GM18951 (cell line): ENCODE data around the gene PRSS50.

ENCODE experiments used
- POLR2A ChIP-seq: IDR thresholded peaks from 4 replicates; pipeline ENCODE4 v1.6.1; 2011; ENCODE audit warnings: mild to moderate bottlenecking; ENCODE audit not compliant: insufficient read length, insufficient read depth; ENCODE audit errors: extremely low read depth
- in situ Hi-C: fragments of 300-500 bp; cut with MboI; formaldehyde crosslinking; loops from one replicate; pipeline ENCODE4 v1.12.0; 2022; ENCODE audit warnings: low sequenced_read_pairs, mixed read lengths, inconsistent platforms; ENCODE audit not compliant: unreplicated experiment

PRSS50 gene

DNA sequence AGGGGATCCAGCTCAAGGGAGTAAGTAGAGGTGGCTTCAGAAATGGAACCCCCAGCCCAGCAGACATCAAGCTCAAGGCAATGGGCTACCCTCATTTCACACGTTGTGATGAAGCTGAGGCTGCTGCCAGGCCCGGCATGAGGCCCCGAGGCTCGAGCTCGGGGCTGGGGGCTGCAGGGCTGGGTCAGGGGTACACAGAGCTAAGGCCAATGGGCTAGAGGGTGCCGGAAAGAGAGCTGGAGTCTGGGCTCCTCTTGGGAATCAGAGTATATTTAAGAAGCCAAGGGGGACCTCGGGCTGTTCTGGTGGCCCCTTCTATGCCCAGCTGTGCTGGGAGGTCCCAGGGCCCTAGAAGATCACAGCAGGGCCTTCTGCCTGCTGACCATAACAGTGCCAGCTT lies 7.4 kb downstream of the PRSS50 start:
- no peak for TF ChIP-seq POLR2A
- in situ Hi-C loops = loop anchor here (5.0 to 25.0 kb wide), 2 partner anchors 192 to 627 kb away; no protein-coding TSS in a partner anchor

GRCh38 chr3:46709721-46710120 lies 7.9 kb downstream of the PRSS50 start:
- in situ Hi-C loops = loop anchor here (5.0 to 25.0 kb wide), 2 partner anchors 193 to 628 kb away; no protein-coding TSS in a partner anchor
- TF ChIP-seq POLR2A = no peak

DNA sequence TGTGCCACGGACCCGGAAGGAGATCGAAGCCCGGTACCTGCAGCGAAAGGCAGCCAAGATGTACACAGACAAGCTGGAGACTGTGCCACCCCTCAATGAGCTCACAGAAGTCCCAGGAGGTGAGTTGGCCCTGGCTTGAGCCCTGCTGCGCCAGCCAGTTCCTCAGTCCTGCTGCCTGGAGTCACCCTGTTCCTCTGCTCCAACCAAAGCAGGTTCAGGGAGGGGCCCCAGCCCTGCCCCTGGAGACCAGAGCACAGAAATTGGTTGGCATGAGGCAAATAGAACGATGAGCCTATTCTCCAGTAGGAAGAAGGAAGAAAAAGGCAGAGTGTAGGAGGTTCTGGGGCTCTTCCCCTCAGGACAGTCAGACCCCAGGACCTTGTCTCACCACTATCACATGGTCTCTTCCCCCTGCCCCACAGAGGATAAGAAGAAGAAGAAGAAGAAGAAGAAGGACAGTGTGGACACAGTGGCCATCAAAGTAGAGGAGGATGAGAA lies 8.5 kb downstream of the PRSS50 start:
- no peak for TF ChIP-seq POLR2A
- in situ Hi-C loops = loop anchor here (25.0 kb wide), 1 partner anchor 628 kb away; no protein-coding TSS in a partner anchor

DNA sequence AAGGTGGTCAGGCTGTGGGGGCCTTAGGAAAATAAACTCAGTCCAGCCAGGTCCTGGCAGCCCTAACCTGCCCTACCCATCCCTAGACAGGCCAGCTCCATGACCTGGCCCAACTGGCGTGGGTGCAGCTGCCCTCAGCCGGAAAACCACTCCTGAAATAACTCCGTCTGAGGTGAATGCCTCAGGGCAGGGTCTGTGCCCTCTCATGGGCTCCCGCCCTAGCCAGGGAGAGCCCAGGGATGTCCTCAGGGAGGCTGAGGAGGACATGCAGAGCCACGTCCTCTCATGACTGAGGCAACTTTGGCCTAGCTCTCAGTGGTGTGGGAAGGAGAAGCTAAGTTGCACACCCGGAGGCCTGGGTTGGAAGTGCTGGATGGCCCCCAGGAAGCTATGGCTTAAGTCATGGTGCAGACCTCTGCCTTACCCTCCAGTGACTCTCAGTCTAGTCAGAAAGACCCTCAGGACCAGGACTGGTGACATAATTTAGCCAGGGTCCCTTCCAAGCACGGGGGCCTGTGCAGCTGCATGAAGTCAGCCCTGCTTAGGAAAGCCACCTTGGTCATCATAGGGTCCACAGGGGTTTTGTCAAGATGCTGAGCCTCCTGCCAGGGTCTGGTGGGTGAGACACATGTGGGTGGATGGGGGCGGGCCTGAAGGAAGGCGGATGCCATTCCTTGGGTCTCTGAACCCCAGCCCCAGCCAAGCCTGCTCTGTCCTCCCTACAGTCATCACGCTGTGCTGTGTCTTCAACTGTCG lies 9.1 kb downstream of the PRSS50 start:
- in situ Hi-C loops = loop anchor here (25.0 kb wide), 1 partner anchor 629 kb away; no protein-coding TSS in a partner anchor
- TF ChIP-seq POLR2A = no peak

GRCh38 chr3:46707601-46708011 lies 10.1 kb downstream of the PRSS50 start:
- in situ Hi-C loops = loop anchor here (25.0 kb wide), 1 partner anchor 630 kb away; no protein-coding TSS in a partner anchor
- no peak for TF ChIP-seq POLR2A

DNA sequence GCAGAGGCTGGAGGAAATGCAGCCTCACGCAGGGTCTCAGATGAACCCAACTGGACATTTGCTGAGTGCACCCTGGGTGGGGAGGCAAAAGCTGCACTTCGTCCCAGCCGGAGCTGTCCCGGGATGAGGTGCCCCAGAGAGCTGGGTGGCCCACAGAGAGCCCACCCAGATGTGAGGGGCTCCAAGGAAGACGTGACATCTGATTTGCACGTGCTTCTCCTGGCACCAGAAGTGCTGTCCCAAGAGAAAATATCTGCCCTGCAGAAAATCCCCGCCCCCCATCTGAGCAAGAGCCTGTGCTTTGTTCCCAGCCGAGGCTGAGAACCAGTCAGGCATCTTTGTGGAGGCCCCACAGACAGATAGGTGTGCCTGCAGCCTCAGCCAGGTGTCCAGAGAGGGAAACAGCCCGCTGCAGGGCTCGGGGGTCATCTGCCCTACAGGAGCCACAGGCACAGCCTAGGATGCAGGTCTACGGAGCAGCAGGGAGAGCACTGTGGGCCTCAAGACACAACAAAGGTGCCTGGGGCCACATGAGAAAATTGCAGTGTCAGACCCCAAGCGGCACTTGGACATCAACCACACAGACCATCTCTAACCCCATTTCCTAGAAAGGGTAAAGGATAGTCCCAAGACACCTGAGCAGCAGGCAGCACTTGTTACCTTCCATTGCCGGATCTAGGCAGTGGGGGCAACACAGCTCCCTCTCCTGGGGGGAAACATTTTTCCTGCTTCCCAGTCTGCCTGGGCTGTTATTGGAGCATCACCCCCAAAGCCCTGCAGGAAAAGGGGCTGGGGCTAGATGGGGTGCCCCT lies 10.7 kb downstream of the PRSS50 start:
- no peak for TF ChIP-seq POLR2A
- in situ Hi-C loops = loop anchor here (25.0 kb wide), 1 partner anchor 630 kb away; no protein-coding TSS in a partner anchor

GRCh38 chr3:46705751-46706552 lies 11.7 kb downstream of the PRSS50 start:
- in situ Hi-C loops = loop anchor here (25.0 kb wide), 1 partner anchor 631 kb away; no protein-coding TSS in a partner anchor
- TF ChIP-seq POLR2A = no peak

- in situ Hi-C loops = loop anchor here (25.0 kb wide), 1 partner anchor 632 kb away; no protein-coding TSS in a partner anchor
- TF ChIP-seq POLR2A = no peak
Measured at GRCh38 chr3:46705022-46705530, 12.6 kb downstream of the PRSS50 start.

DNA sequence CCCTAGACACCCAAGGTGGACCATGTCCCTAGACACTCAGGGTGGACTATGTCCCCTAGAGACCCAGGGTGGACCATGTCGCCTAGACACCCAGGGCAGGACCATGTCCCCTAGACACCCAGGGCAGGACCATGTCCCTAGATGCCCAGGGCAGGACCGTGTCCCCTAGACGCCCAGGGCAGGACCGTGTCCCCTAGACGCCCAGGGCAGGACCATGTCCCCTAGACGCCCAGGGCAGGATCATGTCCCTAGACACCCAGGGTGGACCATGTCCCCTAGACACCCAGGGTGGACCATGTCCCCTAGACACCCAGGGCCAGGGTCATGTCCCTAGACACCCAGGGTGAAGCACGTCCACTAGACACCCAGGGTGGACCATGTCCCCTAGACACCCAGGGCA lies 13.3 kb downstream of the PRSS50 start:
- in situ Hi-C loops = loop anchor here (25.0 kb wide), 1 partner anchor 633 kb away; no protein-coding TSS in a partner anchor

- TF ChIP-seq POLR2A = no peak
- in situ Hi-C loops = loop anchor here (25.0 kb wide), 1 partner anchor 634 kb away; no protein-coding TSS in a partner anchor
Measured at GRCh38 chr3:46703013-46703520, 14.6 kb downstream of the PRSS50 start.

DNA sequence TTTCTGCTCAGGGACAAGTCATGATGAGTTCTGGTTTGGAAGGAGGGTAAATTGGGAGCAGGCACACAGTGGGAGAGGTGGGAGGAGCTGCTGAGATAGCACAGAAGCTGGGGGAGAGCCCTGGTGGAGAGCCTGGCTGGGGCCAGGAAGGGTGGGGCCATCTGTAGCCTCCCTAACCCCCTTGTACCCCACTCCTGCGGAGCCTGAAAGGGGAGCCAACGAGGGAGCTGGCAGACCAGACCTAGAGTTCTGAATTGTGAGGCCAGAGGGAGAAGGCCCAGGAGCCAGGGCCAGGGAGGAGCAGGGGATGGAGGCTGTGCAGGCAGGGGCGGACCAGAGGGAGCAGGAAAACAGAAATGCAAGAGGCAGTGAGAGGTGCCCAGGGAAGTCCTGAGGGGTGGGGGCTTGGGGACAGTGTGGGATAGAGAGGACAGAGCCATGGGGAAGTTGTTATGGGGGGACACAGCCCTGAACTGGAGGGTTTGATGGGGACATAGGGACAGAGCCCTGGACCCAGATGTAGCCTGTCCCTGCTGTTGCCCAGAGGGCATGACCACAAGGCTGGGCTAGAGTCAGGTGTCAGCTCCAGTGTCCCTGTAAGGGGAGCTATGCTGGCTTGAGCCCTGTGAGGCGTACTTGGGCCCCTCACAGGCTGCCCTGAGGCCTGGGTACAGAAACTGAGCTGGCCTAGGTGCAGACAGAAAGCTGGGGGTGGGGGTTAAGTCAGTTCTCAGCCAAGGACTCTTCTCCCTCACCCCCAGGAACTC lies 15.2 kb downstream of the PRSS50 start:
- in situ Hi-C loops = loop anchor here (25.0 kb wide), 1 partner anchor 635 kb away; no protein-coding TSS in a partner anchor
- TF ChIP-seq POLR2A = no peak
